NCI-H2196 treated with DMSO at 0.1 percent for 48 hours (cell line): ENCODE data around the gene SUSD2.

Experiments
- DNase-seq: peaks from one replicate; lab custom pipeline; 2025; ENCODE audit not compliant: unreplicated experiment; lab: John Stamatoyannopoulos, UW

The SUSD2 gene

GRCh38 chr22:24148266-24149197 lies 32.8 kb upstream of the SUSD2 start:
- no peak for DNase-seq

- DNase-seq = no peak
Observed at GRCh38 chr22:24149198-24149590, 32.1 kb upstream of the SUSD2 start.

DNA sequence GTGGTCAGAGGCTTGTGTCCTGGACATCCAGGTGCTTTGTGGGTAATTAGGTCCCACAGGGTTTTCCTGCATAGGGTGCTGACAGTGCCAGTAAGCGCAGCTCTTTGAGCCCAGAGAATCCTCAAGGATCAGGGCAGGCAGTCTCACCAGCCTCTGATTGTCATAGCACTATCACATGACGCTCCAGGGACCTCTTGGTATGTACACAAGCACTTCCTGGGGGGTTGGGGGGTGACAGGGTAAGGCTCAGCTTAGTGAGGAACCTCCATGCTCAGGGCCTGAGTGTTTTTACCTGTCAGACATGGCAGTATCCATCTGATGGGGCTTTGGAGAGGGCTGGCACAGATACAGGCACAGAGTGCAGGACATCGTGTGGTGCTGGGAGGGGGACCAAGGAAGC lies 27.9 kb upstream of the SUSD2 start:
- no peak for DNase-seq

- DNase-seq = no peak
Observed at GRCh38 chr22:24153959-24154358, 27.3 kb upstream of the SUSD2 start.

GRCh38 chr22:24154826-24155225 lies 26.5 kb upstream of the SUSD2 start:
- no peak for DNase-seq

DNA sequence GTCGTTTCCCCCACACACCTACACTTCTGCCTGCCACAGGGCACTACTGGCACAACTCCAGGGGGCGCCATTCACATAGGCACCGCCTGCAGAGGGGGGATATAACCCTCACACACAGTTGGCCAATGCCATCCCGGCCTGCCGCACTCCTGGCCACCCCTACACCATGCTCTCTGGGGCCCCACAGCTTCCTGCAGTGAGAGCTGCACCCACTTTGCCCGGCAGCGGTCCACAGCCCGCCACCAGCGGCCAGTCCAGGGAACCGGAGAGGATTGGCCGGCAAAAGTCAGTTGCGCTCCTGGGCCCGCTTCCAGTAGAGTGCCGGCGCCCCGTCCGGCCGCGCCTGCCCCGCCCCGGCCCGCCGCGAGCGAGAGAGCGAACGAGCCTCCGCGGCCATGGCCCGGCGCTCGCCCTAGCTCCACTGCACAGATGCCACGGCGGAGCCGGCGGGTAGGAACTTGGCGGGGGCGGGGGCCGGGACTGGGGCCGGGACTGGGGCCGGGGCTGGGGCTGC lies 25.6 kb upstream of the SUSD2 start:
- no peak for DNase-seq

DNA sequence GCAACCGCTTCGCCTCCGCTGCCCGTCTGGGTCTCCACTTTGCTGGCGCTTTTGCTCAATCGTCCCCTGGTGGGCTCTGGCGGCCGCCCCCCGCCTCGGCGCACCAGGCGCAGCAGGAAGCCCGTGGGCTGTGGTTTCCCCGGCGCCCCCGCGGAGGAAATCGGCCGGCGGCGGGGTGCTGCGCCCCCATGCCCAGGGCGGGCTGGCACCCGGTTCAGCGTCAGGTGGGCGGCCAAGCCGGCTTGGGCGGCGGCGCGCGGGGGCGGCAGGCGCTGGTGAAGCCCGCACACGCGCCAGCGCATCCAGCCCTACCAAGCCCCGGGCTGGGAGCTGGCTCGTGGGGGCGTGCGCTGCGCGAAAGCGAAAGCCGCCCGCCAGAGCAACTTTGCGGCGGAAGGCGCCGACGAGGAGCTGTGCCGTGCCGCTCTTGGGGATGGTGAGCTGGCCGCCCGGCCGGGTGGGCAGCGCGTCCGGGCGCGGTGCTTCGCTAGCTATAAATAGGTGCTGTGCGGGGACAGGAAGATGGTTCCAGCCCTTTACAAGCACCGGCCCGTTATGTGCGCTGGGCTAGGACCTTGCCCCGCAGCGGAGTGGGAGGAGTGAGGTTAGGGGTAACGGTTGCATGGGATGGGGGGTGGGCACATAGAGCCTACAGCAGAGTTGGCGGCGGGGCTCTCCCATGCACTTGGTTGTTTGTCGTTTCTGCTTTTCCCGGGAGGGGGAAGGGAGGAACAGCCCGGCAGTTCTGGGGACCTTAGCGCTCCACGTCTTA lies 25.0 kb upstream of the SUSD2 start:
- DNase-seq = no peak

GRCh38 chr22:24156913-24157821 lies 24.1 kb upstream of the SUSD2 start:
- no peak for DNase-seq

DNA sequence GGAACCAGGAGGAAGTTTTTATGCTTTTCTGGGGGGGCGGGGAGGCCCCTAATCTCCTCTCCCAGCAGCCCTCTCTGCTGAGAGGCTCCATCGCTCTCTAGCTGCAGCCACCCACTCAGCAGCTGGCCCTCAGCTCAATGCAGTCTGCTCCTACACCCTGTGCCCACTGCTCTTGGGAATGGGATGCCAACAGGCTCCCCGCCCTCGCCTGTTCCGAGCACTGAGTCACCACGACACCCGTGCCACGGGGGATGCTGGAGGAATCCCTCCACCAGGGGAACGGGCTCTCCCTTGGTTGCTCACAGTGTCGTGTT lies 23.5 kb upstream of the SUSD2 start:
- no peak for DNase-seq

DNA sequence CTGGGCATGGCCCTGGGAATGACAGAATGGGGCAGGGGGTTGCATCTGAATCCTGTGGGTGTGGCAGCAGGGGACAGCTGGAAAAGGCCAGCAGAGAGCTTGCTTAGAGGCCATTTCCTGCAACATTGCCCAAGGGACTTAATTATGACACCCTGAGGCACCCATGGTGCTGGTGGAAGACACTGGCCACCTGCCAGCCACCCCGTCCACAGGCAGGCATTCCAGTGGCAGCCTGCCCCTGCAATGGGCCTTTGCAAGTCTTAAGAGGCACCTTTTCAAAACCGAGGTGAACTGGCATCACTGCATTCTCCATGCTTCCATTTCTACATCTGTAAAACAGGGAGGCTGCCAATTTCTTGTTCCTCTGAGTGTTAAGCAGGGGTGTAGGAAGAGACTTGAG lies 21.6 kb upstream of the SUSD2 start:
- no peak for DNase-seq

DNA sequence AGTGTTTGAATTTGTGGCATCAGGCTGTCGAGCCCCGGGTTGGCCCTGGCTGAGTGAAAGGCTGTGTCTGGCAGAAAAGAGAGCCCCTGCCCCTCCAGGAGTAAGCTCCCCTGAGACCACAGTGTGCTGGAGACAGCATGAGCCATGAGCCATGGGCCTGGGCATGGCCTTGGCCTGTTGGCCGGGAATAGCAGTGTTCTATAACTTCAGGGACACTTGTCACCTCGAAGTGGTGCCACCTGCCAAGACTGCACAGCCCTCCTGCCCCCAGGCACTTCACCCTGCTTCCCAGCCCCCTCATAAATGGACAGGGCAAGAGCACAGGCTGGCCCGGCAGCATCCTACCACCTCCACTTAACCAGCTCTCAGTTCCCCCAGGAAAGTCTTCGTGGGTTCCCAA lies 20.7 kb upstream of the SUSD2 start:
- no peak for DNase-seq

DNA sequence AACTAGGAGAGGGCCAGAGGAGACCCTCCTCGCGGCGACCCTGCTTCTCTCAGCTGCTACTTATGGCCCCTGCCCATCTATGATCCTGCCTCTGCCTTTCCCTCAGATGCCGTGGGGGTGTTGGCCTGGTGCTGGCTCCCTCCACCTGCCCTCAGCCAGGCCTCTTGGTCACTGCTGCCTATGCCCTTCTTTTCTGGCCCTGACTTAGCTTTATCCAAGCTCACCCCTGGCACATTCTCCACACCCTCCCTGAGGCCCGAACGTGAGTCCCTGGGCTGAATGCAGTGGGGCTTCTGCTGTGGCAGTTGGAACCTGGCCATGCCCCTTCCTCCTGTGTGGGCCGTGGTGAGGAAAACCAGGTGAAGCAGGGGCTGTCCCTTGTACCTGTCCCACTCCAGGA lies 19.8 kb upstream of the SUSD2 start:
- no peak for DNase-seq

DNA sequence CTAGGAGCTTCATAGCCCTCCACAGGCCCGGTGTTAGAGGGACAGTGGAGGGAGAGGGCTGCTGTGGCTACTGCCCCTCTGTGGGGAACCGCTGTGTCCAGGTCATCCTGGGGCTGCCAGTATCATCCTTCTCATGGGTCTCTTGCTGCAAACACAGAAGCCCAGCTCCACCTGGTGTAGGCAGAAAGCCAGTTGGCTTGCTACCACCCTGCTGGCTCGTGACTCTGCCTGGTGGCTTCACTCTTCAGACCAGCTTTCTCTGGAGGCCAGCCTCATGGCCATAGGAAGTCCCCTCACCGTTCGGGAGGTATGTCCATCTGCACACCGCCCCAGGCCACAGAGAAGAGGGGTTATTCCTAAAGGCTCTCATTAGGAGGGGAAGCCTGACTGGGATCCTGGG lies 19.4 kb upstream of the SUSD2 start:
- peak; percentile 45 for DNase-seq

GRCh38 chr22:24162436-24162835 lies 18.9 kb upstream of the SUSD2 start:
- DNase-seq = peak; percentile 49

GRCh38 chr22:24164243-24164642 lies 17.0 kb upstream of the SUSD2 start:
- DNase-seq = no peak

DNA sequence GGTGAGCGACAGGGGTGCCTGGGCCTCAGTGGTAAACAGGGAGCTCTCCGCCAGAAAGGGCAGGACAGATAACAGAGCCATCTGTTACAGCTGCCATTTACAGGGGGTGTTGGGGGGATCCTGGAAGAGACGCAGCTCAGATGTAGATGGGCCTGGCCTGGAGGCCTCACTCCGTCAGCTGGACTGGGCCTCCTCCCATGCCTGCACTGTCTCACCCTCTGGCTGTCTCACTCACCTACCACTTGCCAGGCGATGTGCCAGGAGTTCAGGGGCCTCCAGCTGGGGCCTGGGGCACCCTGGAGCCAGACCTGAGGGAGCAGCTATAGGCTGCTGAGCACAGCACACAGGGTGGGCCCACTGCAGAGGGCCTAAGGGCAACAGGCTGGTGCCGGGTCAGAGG lies 16.3 kb upstream of the SUSD2 start:
- no peak for DNase-seq

DNA sequence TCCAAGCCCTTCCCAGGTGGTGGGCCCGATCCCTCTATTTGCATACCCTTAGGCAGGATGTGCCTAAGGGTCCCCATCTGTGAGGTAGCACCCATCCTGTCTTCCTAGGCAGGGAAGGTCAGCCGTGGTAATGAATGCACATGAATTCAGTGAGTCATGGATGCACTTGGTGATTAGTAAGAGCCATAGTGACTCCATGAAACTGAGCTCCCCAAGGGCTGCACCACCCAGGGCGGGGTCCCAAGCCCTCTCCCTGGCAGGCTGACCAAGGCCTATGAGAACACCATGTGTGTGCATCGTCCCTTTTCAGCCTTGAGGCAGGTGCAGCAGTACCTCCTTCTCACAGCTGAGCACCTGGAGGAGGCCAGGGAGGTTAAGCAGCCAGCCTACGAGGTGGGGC lies 15.6 kb upstream of the SUSD2 start:
- DNase-seq = no peak

- no peak for DNase-seq
Observed at GRCh38 chr22:24166811-24167210, 14.5 kb upstream of the SUSD2 start.

GRCh38 chr22:24169439-24170058 lies 11.7 kb upstream of the SUSD2 start:
- no peak for DNase-seq

- DNase-seq = no peak
Observed at GRCh38 chr22:24170188-24170587, 11.1 kb upstream of the SUSD2 start.

DNA sequence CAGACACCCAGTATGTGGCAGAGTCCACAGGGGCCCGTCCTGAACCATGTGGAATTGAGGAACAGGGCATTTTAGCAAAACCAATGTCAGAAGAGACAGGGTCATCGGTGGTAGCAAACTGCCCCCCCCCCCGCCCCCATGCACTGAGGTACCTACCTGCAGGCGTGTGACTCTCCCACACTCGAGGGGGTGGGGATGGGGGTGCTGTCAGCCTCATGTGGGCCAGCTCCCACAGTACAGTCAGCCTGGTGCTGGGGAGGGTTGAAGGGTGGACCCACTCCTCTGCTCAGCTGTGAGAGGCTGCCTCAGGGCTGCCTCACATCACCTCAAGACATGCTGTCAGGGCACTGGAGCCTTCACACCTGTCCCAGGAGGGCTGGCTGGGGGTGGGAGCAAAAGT lies 10.7 kb upstream of the SUSD2 start:
- DNase-seq = no peak
